TTC549 (cell line): Measurements from ENCODE around the gene OR10J5.
"Not testable (repeated sequence)": the region's sequence is repeated elsewhere in the genome, so short reads cannot be mapped to it uniquely, and the experiment has no call there.

Source experiments
- FAIRE-seq: peaks from 2 replicates; lab custom pipeline; 2012; peaks lifted over from hg19 to GRCh38; lab: Jason Lieb, UNC

Gene OR10J5

GRCh38 chr1:159535907-159536306 lies at the start of gene OR10J5:
OR10J5 (minus strand) TSS chr1:159536007; CDS start chr1:159536007, 0 bp downstream.
- FAIRE-seq = no peak

- no peak for FAIRE-seq
Measured at GRCh38 chr1:159584536-159584935, 48.7 kb upstream of the OR10J5 start.

- no peak for FAIRE-seq
Measured at GRCh38 chr1:159581422-159581821, 45.6 kb upstream of the OR10J5 start.

- FAIRE-seq = no peak
Measured at GRCh38 chr1:159580340-159580739, 44.5 kb upstream of the OR10J5 start.

- no peak for FAIRE-seq
Measured at GRCh38 chr1:159577446-159577845, 41.6 kb upstream of the OR10J5 start.

GRCh38 chr1:159562680-159563079 lies 26.9 kb upstream of the OR10J5 start:
- no peak for FAIRE-seq

GRCh38 chr1:159561497-159561896 lies 25.7 kb upstream of the OR10J5 start:
- no peak for FAIRE-seq

GRCh38 chr1:159560599-159560998 lies 24.8 kb upstream of the OR10J5 start:
- FAIRE-seq = no peak

GRCh38 chr1:159556931-159557369 lies 21.1 kb upstream of the OR10J5 start:
- no peak for FAIRE-seq

GRCh38 chr1:159554696-159555095 lies 18.9 kb upstream of the OR10J5 start:
- no peak for FAIRE-seq

- no peak for FAIRE-seq
Measured at GRCh38 chr1:159554261-159554660, 18.5 kb upstream of the OR10J5 start.

GRCh38 chr1:159548126-159548525 lies 12.3 kb upstream of the OR10J5 start:
- FAIRE-seq = no peak

GRCh38 chr1:159532922-159533321 lies 2.9 kb downstream of the OR10J5 start:
- no peak for FAIRE-seq

- FAIRE-seq = not testable (repeated sequence)
Measured at GRCh38 chr1:159524792-159525191, 11.0 kb downstream of the OR10J5 start.

- no peak for FAIRE-seq
Measured at GRCh38 chr1:159510229-159510541, 25.6 kb downstream of the OR10J5 start.

- no peak for FAIRE-seq
Measured at GRCh38 chr1:159509440-159510228, 26.2 kb downstream of the OR10J5 start.

- FAIRE-seq = no peak
Measured at GRCh38 chr1:159508951-159509350, 26.9 kb downstream of the OR10J5 start.

GRCh38 chr1:159505676-159506075 lies 30.1 kb downstream of the OR10J5 start:
- no peak for FAIRE-seq

- FAIRE-seq = no peak
Measured at GRCh38 chr1:159501082-159501481, 34.7 kb downstream of the OR10J5 start.

GRCh38 chr1:159494513-159495210 lies 41.1 kb downstream of the OR10J5 start:
- FAIRE-seq = not testable (repeated sequence)

GRCh38 chr1:159493354-159493753 lies 42.5 kb downstream of the OR10J5 start:
- FAIRE-seq = no peak

- no peak for FAIRE-seq
Measured at GRCh38 chr1:159492575-159493323, 43.1 kb downstream of the OR10J5 start.
